Mesendoderm (in vitro differentiated cells): Measurements from ENCODE around the gene DUT.

Experiments used
- DNase-seq: peaks from one replicate; pipeline ENCODE4 v3.0.0; 2013
- H2AK5ac ChIP-seq: 2 replicates; pipeline ENCODE4 v1.6.1; 2013; ENCODE audit warnings: low read length, inconsistent platforms
- H2BK120ac ChIP-seq: 2 replicates; pipeline ENCODE4 v1.6.1; 2013; ENCODE audit warnings: low read depth, mild to moderate bottlenecking, low read length, moderate library complexity, mixed read lengths
- H2BK15ac ChIP-seq: replicated peaks from 2 replicates; pipeline ENCODE4 v1.6.1; 2013; ENCODE audit warnings: low read depth, mild to moderate bottlenecking, moderate library complexity
- H2BK5ac ChIP-seq: 2 replicates; pipeline ENCODE4 v1.6.1; 2013; ENCODE audit warnings: low read length, inconsistent platforms
- H3K18ac ChIP-seq: 2 replicates; pipeline ENCODE4 v1.6.1; 2013; ENCODE audit warnings: mild to moderate bottlenecking, low read length, mixed read lengths
- H3K23ac ChIP-seq: one replicate; pipeline ENCODE4 v1.6.1; 2013; ENCODE audit warnings: low read length
- H3K27ac ChIP-seq: 2 replicates; pipeline ENCODE4 v1.5.1; 2013; ENCODE audit warnings: low read depth, mild to moderate bottlenecking, inconsistent platforms, low read length, moderate library complexity
- H3K27me3 ChIP-seq: 2 replicates; pipeline ENCODE4 v1.6.1; 2013; ENCODE audit warnings: low read length, control low read depth, mild to moderate bottlenecking, inconsistent platforms; ENCODE audit not compliant: insufficient read depth, poor library complexity
- H3K36me3 ChIP-seq: 2 replicates; pipeline ENCODE4 v1.6.1; 2013; ENCODE audit warnings: low read length, inconsistent platforms; ENCODE audit not compliant: control insufficient read depth, insufficient read depth
- H3K4ac ChIP-seq: one replicate; pipeline ENCODE4 v1.6.1; 2013; ENCODE audit warnings: low read depth, mild to moderate bottlenecking, low read length, moderate library complexity
- H3K4me1 ChIP-seq: 2 replicates; pipeline ENCODE4 v1.6.1; 2013; ENCODE audit warnings: low read depth, low read length, inconsistent platforms; ENCODE audit not compliant: control insufficient read depth
- H3K4me2 ChIP-seq: 2 replicates; pipeline ENCODE4 v1.6.1; 2013; ENCODE audit warnings: low read length
- H3K4me3 ChIP-seq: 2 replicates; pipeline ENCODE4 v1.5.1; 2013; ENCODE audit warnings: mild to moderate bottlenecking, low read length
- H3K56ac ChIP-seq: one replicate; pipeline ENCODE4 v1.6.1; 2013; ENCODE audit warnings: low read length
- H3K79me1 ChIP-seq: 2 replicates; pipeline ENCODE4 v1.6.1; 2013; ENCODE audit warnings: low read length, inconsistent platforms
- H3K79me2 ChIP-seq: 2 replicates; pipeline ENCODE4 v1.6.1; 2013; ENCODE audit warnings: mild to moderate bottlenecking, low read length; ENCODE audit not compliant: control insufficient read depth, insufficient read depth
- H3K9ac ChIP-seq: 2 replicates; pipeline ENCODE4 v1.6.1; 2013; ENCODE audit warnings: low read length, inconsistent platforms
- H4K5ac ChIP-seq: one replicate; pipeline ENCODE4 v1.6.1; 2013; ENCODE audit warnings: low read length
- H4K8ac ChIP-seq: one replicate; pipeline ENCODE4 v1.6.1; 2013; ENCODE audit warnings: low read depth, mild to moderate bottlenecking, control low read depth, low read length, moderate library complexity
- WGBS: extraction: QIAGEN DNeasy Blood & Tissue Kit; methylation state at CpG from one replicate; pipeline ENCODE4 v1.1.7; 2013; ENCODE audit warnings: low lambda C conversion rate, missing lambda C conversion rate; ENCODE audit not compliant: insufficient coverage; ENCODE audit errors: extremely low coverage; 5-methylcytosine and 5-hydroxymethylcytosine counted together

Gene DUT

GRCh38 chr15:48337607-48338006 is 6.4 kb downstream of the DUT start:
- Histone ChIP-seq H3K56ac (no peak overlapping the region), H3K4me1 (no peaks in the 10 kb centered on the region), H3K18ac (no peak overlapping the region), H2BK120ac (no peak overlapping the region), H3K27ac (no peak overlapping the region), H4K5ac (no peak overlapping the region), H4K8ac (no peak overlapping the region), H3K36me3 (peaks cover 3% of the 10 kb centered on the region), H2BK5ac (no peak overlapping the region), H3K9ac (no peak overlapping the region), H3K23ac (no peak overlapping the region), H2BK15ac (no peak overlapping the region), H2AK5ac (no peak overlapping the region), H3K4me3 (no peak overlapping the region), H3K4ac (no peak overlapping the region), H3K4me2 (no peak overlapping the region), H3K79me2 (peaks cover 13% of the 10 kb centered on the region), H3K27me3 (no peaks in the 10 kb centered on the region), H3K79me1 (peaks cover 7% of the 10 kb centered on the region)
- no peak for DNase-seq
- WGBS: no CpG with 5 or more reads among the region's 1 CpG

GRCh38 chr15:48340111-48340510 is 8.9 kb downstream of the DUT start:
- Histone ChIP-seq H2BK120ac (no peak overlapping the region), H3K56ac (no peak overlapping the region), H3K23ac (no peak overlapping the region), H3K18ac (no peak overlapping the region), H3K4me2 (no peak overlapping the region), H3K4me3 (no peak overlapping the region), H2BK5ac (no peak overlapping the region), H4K5ac (no peak overlapping the region), H3K4me1 (no peaks in the 10 kb centered on the region), H3K9ac (no peak overlapping the region), H3K79me2 (peaks cover 3% of the 10 kb centered on the region), H2AK5ac (no peak overlapping the region), H3K79me1 (peaks cover 5% of the 10 kb centered on the region), H2BK15ac (no peak overlapping the region), H3K4ac (no peak overlapping the region), H3K36me3 (peaks cover 3% of the 10 kb centered on the region), H3K27ac (no peak overlapping the region), H3K27me3 (no peaks in the 10 kb centered on the region), H4K8ac (no peak overlapping the region)
- DNase-seq: no peak
- no CpG with 5 or more reads among the region's 4 CpGs for WGBS

GRCh38 chr15:48343865-48344264 is 12.6 kb downstream of the DUT start:
- Histone ChIP-seq H3K27me3 (no peaks in the 10 kb centered on the region), H3K56ac (no peak overlapping the region), H2AK5ac (no peak overlapping the region), H4K8ac (no peak overlapping the region), H3K79me1 (no peaks in the 10 kb centered on the region), H3K4ac (no peak overlapping the region), H3K4me3 (no peak overlapping the region), H3K23ac (no peak overlapping the region), H3K4me1 (no peaks in the 10 kb centered on the region), H2BK15ac (no peak overlapping the region), H4K5ac (no peak overlapping the region), H2BK120ac (no peak overlapping the region), H3K4me2 (no peak overlapping the region), H3K79me2 (no peaks in the 10 kb centered on the region), H3K27ac (no peak overlapping the region), H3K9ac (no peak overlapping the region), H3K18ac (no peak overlapping the region), H3K36me3 (no peaks in the 10 kb centered on the region), H2BK5ac (no peak overlapping the region)
- 100% methylated on average over 1 of the region's 6 CpGs for WGBS
- no peak for DNase-seq

- Histone ChIP-seq H3K4me3 (no peak overlapping the region), H3K79me2 (no peaks in the 10 kb centered on the region), H3K18ac (no peak overlapping the region), H3K23ac (no peak overlapping the region), H3K27me3 (no peaks in the 10 kb centered on the region), H2BK120ac (no peak overlapping the region), H3K79me1 (no peaks in the 10 kb centered on the region), H3K4me1 (no peaks in the 10 kb centered on the region), H3K36me3 (no peaks in the 10 kb centered on the region), H4K5ac (no peak overlapping the region), H4K8ac (no peak overlapping the region), H2BK15ac (no peak overlapping the region), H3K27ac (no peak overlapping the region), H3K9ac (no peak overlapping the region), H3K4ac (no peak overlapping the region), H2AK5ac (no peak overlapping the region), H3K4me2 (no peak overlapping the region), H3K56ac (no peak overlapping the region), H2BK5ac (no peak overlapping the region)
- no peak for DNase-seq
Measured at GRCh38 chr15:48345516-48345915, 14.3 kb downstream of the DUT start.

GRCh38 chr15:48352474-48353072 is 21.3 kb downstream of the DUT start:
- no peak overlapping the region for H2BK15ac ChIP-seq
- no peak overlapping the region for H3K56ac ChIP-seq
- DNase-seq: peak; percentile 80
- H2BK120ac ChIP-seq: no peak overlapping the region
- H3K18ac ChIP-seq: no peak overlapping the region
- H3K79me2 ChIP-seq: no peaks in the 10 kb centered on the region
- no peak overlapping the region for H4K8ac ChIP-seq
- H3K4me2 ChIP-seq: no peak overlapping the region
- H3K23ac ChIP-seq: no peak overlapping the region
- no peaks in the 10 kb centered on the region for H3K27me3 ChIP-seq
- no peak overlapping the region for H3K4me3 ChIP-seq
- no peaks in the 10 kb centered on the region for H3K36me3 ChIP-seq
- H2AK5ac ChIP-seq: no peak overlapping the region
- H2BK5ac ChIP-seq: no peak overlapping the region
- H3K4ac ChIP-seq: no peak overlapping the region
- WGBS: no CpG with 5 or more reads among the region's 6 CpGs
- no peak overlapping the region for H3K27ac ChIP-seq
- H3K79me1 ChIP-seq: no peaks in the 10 kb centered on the region
- no peaks in the 10 kb centered on the region for H3K4me1 ChIP-seq
- no peak overlapping the region for H3K9ac ChIP-seq
- no peak overlapping the region for H4K5ac ChIP-seq

GRCh38 chr15:48354694-48355303 is 23.6 kb downstream of the DUT start:
- H3K4ac ChIP-seq: no peak overlapping the region
- no peak overlapping the region for H2AK5ac ChIP-seq
- no CpG with 5 or more reads among the region's 9 CpGs for WGBS
- H3K4me1 ChIP-seq: no peaks in the 10 kb centered on the region
- H3K4me3 ChIP-seq: no peak overlapping the region
- no peak overlapping the region for H4K5ac ChIP-seq
- H3K56ac ChIP-seq: no peak overlapping the region
- no peak overlapping the region for H3K18ac ChIP-seq
- no peaks in the 10 kb centered on the region for H3K36me3 ChIP-seq
- no peak overlapping the region for H3K27ac ChIP-seq
- no peak for DNase-seq
- no peak overlapping the region for H2BK15ac ChIP-seq
- H3K4me2 ChIP-seq: no peak overlapping the region
- H2BK120ac ChIP-seq: no peak overlapping the region
- no peaks in the 10 kb centered on the region for H3K79me2 ChIP-seq
- H3K27me3 ChIP-seq: no peaks in the 10 kb centered on the region
- no peak overlapping the region for H3K23ac ChIP-seq
- H3K79me1 ChIP-seq: no peaks in the 10 kb centered on the region
- no peak overlapping the region for H3K9ac ChIP-seq
- no peak overlapping the region for H2BK5ac ChIP-seq
- no peak overlapping the region for H4K8ac ChIP-seq
